GM21737 (cell line): Measurements from ENCODE around the gene TELO2.
A peak's percentile ranks its signal among the peaks of the same experiment; 100 is the strongest.
"Not testable (repeated sequence)": the region's sequence is repeated elsewhere in the genome, so short reads cannot be mapped to it uniquely, and the experiment has no call there.

Source experiments
- ATAC-seq: cut with Tn5 transposase; IDR thresholded peaks from one replicate; pipeline ENCODE4 v1.9.1; 2021; ENCODE audit warnings: mild to moderate bottlenecking, moderate library complexity; ENCODE audit not compliant: unreplicated experiment

The TELO2 gene

GRCh38 chr16:1474796-1475551 is 18.2 kb upstream of the TELO2 start, which contains the start of gene CLCN7:
TSS of gene CLCN7 (minus strand) at chr16:1475028. CDS start at chr16:1474974, 54 bp downstream.
- ATAC-seq, result peak; percentile 73

- ATAC-seq, result no peak
Measured at GRCh38 chr16:1475552-1476114, 17.5 kb upstream of the TELO2 start.

- no peak for ATAC-seq
Measured at GRCh38 chr16:1477033-1477432, 16.1 kb upstream of the TELO2 start.

DNA sequence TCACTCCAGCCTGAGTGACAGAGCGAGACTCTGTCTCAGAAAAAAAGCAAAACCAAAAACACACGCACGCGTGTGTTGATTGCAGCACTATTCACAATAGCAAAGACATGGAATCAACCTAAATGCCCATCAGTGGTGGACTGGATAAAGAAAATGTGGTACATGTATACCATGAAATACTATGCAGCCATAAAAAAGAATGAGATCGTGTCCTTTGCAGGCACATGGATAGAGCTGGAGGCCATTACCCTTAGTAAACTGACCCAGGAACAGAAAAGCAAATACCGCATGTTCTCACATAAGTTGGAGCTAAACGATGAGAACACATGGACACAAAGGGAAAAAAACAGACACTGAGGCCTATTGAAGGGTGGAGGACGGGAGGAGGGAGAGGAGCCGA is 14.2 kb upstream of the TELO2 start:
- not testable (repeated sequence) for ATAC-seq

DNA sequence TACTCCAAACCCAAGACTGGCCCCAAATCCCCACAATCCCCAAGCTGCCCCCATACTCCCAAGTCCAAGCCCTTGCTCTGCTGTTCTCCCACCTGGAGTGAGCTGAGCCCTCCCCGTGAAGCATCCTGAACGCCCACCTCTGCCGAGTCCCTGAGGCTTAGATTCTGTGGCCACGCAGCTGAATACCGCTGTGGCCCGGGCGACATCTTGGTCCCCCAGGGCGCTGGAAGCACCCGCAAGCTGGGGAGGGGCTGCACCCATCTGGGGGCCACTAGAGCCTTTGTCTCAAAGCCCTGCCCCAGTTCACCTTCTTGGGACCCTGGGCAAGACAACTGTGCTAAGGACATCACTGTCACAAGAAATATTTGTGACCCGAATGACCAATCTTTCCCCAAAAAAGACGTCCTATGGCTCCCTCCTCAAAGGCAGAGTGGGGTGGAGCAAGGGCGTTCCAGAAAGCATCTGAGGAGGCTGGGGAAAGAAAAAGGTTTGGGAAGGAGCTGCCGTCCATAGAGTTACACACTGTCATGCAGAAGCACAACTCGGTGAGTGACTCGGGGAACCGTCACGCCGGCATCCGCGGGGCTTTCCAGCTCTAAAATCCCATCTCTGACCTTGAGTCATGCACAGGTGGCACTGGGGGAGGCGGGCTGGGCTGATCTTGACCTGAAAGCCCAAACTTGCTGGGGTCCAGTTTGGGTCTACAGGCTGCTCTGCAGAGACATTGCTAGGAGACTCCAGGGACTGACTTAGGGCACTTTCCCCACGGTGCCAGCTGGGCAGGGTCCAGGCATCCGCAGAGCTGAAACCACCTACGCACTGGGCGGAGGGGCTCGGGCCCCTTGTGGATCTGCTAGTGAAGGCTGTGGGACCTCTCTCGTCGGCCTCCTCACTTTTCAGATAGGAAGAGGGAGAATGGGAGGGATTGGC is 11.0 kb upstream of the TELO2 start:
- ATAC-seq, result no peak

GRCh38 chr16:1485847-1486496 is 7.2 kb upstream of the TELO2 start:
- no peak for ATAC-seq

- no peak for ATAC-seq
Measured at GRCh38 chr16:1486551-1487390, 6.4 kb upstream of the TELO2 start.

GRCh38 chr16:1487395-1488053 is 5.6 kb upstream of the TELO2 start:
- no peak for ATAC-seq

GRCh38 chr16:1488054-1488601 is 5.0 kb upstream of the TELO2 start:
- no peak for ATAC-seq

DNA sequence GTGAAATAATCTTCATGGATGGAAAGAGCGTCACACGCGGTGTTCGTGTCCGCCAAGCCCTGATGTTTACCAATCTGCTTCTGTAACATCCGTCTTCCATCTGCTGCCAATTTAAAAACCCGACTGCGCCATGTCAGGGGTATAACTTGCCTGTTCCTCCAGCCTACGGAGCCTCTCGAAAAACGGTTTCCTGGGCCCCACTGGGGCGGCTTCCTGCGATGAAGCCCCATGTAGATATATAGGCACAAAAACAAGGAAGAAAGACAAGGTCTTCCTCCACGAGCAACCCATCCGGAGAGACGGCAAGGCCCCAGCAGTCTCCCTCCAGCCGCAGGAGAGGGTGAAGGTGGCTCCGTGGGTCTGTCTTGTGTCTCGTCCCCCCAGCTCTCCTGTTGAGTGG is 4.5 kb upstream of the TELO2 start, which contains the start of gene PTX4:
Gene PTX4, minus strand, starts transcription at position 326 of the 400 bp plus-strand sequence. Its CDS starts 35 bp downstream, at position 291.
- no peak for ATAC-seq

- ATAC-seq, result no peak
Measured at GRCh38 chr16:1489077-1489476, 4.1 kb upstream of the TELO2 start.

DNA sequence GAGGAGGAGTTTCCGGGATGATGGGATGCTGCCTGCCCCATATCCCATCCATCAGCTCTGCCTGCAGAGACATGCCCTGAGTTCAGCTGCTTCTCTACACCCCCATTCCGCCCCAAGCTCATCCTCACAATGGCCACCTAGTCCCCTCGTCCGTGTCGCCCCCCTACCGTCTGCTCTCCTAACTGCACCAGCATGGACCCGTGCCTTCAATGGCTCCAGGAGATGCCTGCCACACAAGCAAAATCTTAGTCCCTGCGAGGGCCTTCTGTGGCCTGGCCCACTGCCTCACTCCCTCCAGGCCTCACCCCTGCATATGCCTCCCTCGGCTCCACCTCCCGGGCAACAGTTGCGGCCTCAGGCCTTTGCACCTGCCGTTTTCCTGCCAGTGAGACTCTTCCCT is 1.8 kb upstream of the TELO2 start:
- ATAC-seq, result no peak

GRCh38 chr16:1492082-1492922 is 858 bp upstream of the TELO2 start:
- ATAC-seq, result no peak

- ATAC-seq, result no peak
Measured at GRCh38 chr16:1493746-1494094, 560 bp downstream of the TELO2 start.

DNA sequence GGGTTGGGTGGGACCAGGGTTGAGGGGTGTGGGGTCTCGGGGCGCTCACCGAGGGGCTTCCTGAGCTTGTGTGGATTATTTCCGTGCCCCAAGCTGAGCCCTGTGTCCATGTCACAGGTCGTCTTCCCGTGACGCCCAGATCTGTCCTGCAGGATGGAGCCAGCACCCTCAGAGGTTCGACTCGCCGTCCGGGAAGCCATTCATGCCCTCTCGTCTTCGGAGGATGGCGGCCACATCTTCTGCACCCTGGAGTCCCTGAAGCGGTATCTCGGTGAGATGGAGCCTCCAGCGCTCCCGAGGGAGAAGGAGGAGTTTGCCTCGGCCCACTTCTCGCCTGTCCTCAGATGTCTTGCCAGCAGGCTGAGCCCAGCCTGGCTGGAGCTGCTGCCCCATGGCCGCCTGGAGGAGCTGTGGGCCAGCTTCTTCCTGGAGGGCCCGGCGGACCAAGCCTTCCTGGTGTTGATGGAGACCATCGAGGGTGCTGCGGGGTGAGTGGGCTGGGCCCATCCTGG is 1.0 kb downstream of the TELO2 start:
- ATAC-seq, result no peak

DNA sequence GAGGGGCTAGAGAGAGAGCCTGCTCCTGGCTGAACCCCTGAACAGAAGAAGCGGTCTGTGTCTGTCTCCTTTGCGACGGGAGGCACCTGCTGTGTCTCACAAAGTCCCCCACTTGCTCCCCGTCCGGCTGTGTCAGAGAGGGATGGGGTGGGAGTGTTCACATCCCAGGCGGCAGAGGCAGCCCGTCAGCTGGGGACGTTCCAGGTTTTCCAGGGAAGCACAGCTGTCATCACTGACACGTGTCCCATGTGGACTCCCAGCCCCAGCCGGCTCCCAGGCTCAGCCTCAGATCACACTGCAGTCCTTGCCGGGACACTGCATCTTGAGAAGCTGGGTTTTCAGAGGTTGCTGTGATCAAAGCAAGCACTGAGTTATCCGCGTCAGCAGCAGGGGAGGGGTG is 1.6 kb downstream of the TELO2 start:
- no peak for ATAC-seq

DNA sequence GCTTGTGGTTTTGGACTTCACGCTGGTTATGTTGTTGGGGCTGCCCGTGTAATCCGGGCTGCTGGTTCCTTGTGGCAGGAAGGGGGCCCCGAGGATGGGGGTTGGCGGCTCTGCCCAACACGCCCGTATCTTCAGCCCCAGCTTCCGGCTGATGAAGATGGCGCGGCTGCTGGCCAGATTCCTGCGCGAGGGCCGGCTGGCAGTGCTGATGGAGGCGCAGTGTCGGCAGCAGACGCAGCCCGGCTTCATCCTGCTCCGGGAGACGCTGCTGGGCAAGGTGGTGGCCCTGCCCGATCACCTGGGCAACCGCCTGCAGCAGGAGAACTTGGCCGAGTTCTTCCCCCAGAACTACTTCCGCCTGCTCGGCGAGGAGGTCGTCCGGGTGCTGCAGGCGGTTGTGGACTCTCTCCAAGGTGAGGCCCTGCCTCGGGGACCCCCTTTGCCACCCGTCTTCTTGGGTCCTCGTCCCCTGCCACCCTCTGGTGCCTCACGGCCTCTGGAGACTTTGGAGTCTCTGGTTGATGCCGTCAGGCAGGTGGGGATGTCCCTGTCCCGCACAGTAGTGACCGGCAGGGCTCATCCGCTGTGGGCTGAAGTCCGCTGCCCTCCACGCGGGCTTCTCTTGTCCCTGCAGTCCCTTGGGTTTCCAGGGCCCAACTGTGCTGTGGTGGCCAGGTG is 2.2 kb downstream of the TELO2 start:
- no peak for ATAC-seq

DNA sequence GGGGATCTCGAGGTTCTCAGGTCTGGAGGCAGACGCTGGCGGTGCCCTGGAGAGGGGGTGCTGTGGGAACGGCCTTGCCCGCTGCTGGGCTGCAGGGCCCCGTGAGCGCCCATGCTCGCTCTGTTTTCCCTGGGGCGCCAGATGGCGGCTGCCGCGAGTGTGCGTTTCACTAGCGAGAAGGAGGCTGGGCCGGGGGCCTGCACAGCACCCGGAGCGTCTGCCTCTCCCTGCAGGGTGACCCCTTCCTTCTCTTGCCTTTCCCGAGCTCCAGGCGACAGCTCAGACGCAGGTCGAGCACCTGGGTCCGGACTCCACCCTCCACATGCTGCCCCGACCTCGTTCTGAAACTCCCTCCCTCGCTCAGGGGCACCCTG is 2.7 kb downstream of the TELO2 start:
- ATAC-seq, result no peak
